ENCODE data around the gene FCAMR.

DNA sequence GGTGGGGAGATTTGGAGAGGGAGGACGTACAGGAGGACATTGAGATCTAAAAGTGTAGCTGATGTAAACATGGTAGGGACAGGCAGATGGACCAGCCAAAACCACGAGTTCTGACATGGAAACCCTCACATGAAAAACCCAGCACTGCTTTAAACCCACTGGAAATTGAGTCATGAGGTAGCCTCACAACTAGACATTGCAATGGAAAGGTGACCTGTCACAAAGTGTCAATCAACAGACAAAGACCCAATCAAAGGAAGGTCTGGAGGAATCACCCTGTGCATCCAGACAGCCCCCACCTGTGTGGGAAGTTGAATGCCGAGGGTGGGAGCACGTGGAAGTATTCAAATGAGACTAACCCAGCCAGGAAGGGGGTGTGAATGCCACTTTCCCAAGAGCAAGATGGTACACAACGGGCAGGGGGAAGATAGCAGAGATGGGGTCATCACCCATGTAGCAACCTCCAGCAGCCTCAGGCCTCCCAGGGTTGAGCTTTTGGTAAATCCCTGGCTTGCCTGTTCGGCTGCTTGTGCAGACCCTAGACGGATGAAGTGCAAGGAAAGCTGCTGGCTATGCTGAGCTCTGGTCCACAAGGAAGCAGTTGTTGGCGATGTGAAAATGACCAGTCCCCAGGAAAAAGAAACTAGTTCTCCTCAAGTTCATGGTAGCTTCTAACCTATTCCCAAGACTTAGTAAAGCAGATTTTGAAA, 54.1 kb downstream of the FCAMR start:
- no peak for TF ChIP-seq TAF1 (IDR thresholded peaks at IDR 0.05; ENCODE audit: borderline replicate concordance, low read depth, low read length)
- TF ChIP-seq POLR2AphosphoS5 (IDR thresholded peaks at IDR 0.05; ENCODE audit: low read depth, low read length), result no peak
- TF ChIP-seq POLR2A (IDR thresholded peaks at IDR 0.05; ENCODE audit: low read depth, low read length), result no peak

Measured in GM12892 (cell line).